Adrenal gland (tissue), 12 donors: ENCODE results near the gene RIPOR2. TPM values are rescaled to one million over a fixed set of nuclear protein-coding genes. Genes with fewer than 3 reads are reported as not detected.

Experiments
- DNase-seq, 7 donors: peaks; one replicate each; pipeline ENCODE4 v3.0.0-alpha.2; 2019 to 2020
- H3K27ac ChIP-seq, 5 donors: fragments of 200-600 bp; sonication (generic) in 4 of 5; 1 replicate in 3 of 5; 2 replicates in 2 of 5; pipeline versions ENCODE4 v1.5.1 to v1.8.0; 2016 to 2020; ENCODE audit warnings: mild to moderate bottlenecking in 1 of 5
- H3K27me3 ChIP-seq: fragments of 200-600 bp; 2 replicates; pipeline ENCODE4 v1.8.0; 2021
- H3K36me3 ChIP-seq, 2 donors: fragments of 200-600 bp; replicated peaks in 1 of 2; 1 replicate in 1 of 2; 2 replicates in 1 of 2; pipeline versions ENCODE4 v1.5.1 to v1.8.0; 2018 to 2022
- H3K4me1 ChIP-seq, 2 donors: fragments of 200-600 bp; replicated peaks in 1 of 2; 1 replicate in 1 of 2; 2 replicates in 1 of 2; pipeline versions ENCODE4 v1.5.1 to v1.8.0; 2018 to 2021
- H3K4me3 ChIP-seq, 4 donors: fragments of 200-600 bp; sonication (generic) in 3 of 4; one replicate each; pipeline ENCODE4 v1.5.1; 2016 to 2018
- H3K9me3 ChIP-seq, 3 donors: fragments of 200-600 bp; sonication (generic) in 1 of 3; replicated peaks in 1 of 3; 1 replicate in 2 of 3; 2 replicates in 1 of 3; pipeline versions ENCODE4 v1.5.1 to v1.8.0; 2016 to 2021
- CTCF ChIP-seq, 6 experiments: fragments of 450-650 bp in 4 of 6; fragments of 200-600 bp in 2 of 6; sonication (generic) in 1 of 6; IDR thresholded peaks; 1 replicate in 5 of 6; 2 replicates in 1 of 6; pipeline versions ENCODE4 v1.5.1 to v1.8.0; 2016 to 2021; ENCODE audit warnings: antibody characterized with exemption in 6 of 6, mild to moderate bottlenecking in 2 of 6, moderate library complexity in 1 of 6
- POLR2A ChIP-seq, 2 donors: fragments of 450-650 bp; IDR thresholded peaks; one replicate each; pipeline ENCODE4 v1.6.1; 2017; ENCODE audit warnings: antibody characterized with exemption in 2 of 2, mild to moderate bottlenecking in 2 of 2, moderate library complexity in 1 of 2
- WGBS, 4 donors: extraction: QIAGEN DNeasy Blood & Tissue Kit in 2 of 4; methylation state at CpG; one replicate each; pipeline versions ENCODE4 v1.1.5 to v1.1.7; 2013 to 2017; 5-methylcytosine and 5-hydroxymethylcytosine counted together
- intact Hi-C, 2 donors: fragments of 100-400 bp; cut with DNase I; formaldehyde crosslinking; loops; one replicate each; pipeline versions ENCODE4 v1.14.1 to v1.15.0; 2022 to 2023
- polyA plus RNA-seq, 3 donors: library from polyadenylated mRNA; stranded (reverse); fragments of 200-250 nt in 2 of 3; fragments of 350-450 nt in 1 of 3; fragmentation: Illumina TruSeq in 1 of 3; extraction: RNeasy Lipid Tissue Mini Kit (QIAGEN cat#74804) in 1 of 3; gene quantifications; one replicate each; pipeline ENCODE4 v1.2.3, GENCODE V29; 2013 to 2014
- total RNA-seq, 9 donors: library from RNA; depleted of rRNA in 4 of 9; stranded (reverse); fragments of >200 nt in 4 of 9; fragments of 120-200 nt in 1 of 9; fragmentation: NEBNext Ultra II Directional in 1 of 9; extraction: Animal tissue kit (Norgen Biotek cat#: 25700) in 1 of 9; gene quantifications; one replicate each; pipeline versions ENCODE4 v1.1.0 to v1.2.4, GENCODE V29; 2013 to 2023
- donor health status: healthy with polysubstance abuse.
- donor health status: Bipolar disorder and iron deficiency.
- donor health status: DM: yes; HTN: yes; CAD: no.
- donor health status: DM: no; HTN: no; CAD: no.
- donor health status: DM: no; HTN: no; CAD: no.
- donor health status: DM: yes; HTN: yes; CAD: no.

The RIPOR2 gene
- total and polyA plus RNA-seq, 12 donors: 1.7 to 16.2 (median 3.9) TPM

- no peak for TF ChIP-seq POLR2A (IDR thresholded peaks at IDR 0.05)
- DNase-seq: no peak
- H3K27me3 ChIP-seq: no peaks in the 10 kb centered on the region
- 61 to 67% (median 66%) methylated on average over 3 of the region's 3 CpGs for WGBS, 4 donors
- no peaks in the 10 kb centered on the region for H3K36me3 ChIP-seq
- H3K4me1 ChIP-seq: no peaks in the 10 kb centered on the region
- no peaks in the 10 kb centered on the region for H3K9me3 ChIP-seq
- intact Hi-C loops: no loop called here
- H3K4me3 ChIP-seq: no peak overlapping the region
- no peak overlapping the region for H3K27ac ChIP-seq
Measured at GRCh38 chr6:24972311-24972958, 36.7 kb upstream of the RIPOR2 start.

- no peaks in the 10 kb centered on the region for H3K36me3 ChIP-seq
- no peak overlapping the region for H3K4me3 ChIP-seq
- no peaks in the 10 kb centered on the region for H3K4me1 ChIP-seq
- H3K27ac ChIP-seq: no peak overlapping the region
- TF ChIP-seq POLR2A (IDR thresholded peaks at IDR 0.05): no peak
- no peak for TF ChIP-seq CTCF (IDR thresholded peaks at IDR 0.05)
- no peak for DNase-seq
- intact Hi-C loops: no loop called here
- H3K27me3 ChIP-seq: no peaks in the 10 kb centered on the region
- 82 to 90% (median 84%) methylated on average over 2 of the region's 2 CpGs for WGBS, 4 donors
- H3K9me3 ChIP-seq: no peaks in the 10 kb centered on the region
Measured at GRCh38 chr6:24971067-24971466, 35.3 kb upstream of the RIPOR2 start.

- H3K36me3 ChIP-seq: no peaks in the 10 kb centered on the region
- intact Hi-C loops: no loop called here
- H3K9me3 ChIP-seq: no peaks in the 10 kb centered on the region
- WGBS, 4 donors: 67 to 76% (median 72%) methylated on average over 2 of the region's 2 CpGs
- TF ChIP-seq CTCF (IDR thresholded peaks at IDR 0.05) (no peak), POLR2A (IDR thresholded peaks at IDR 0.05) (no peak)
- H3K4me3 ChIP-seq: no peak overlapping the region
- no peak overlapping the region for H3K27ac ChIP-seq
- no peaks in the 10 kb centered on the region for H3K27me3 ChIP-seq
- no peak for DNase-seq
- no peaks in the 10 kb centered on the region for H3K4me1 ChIP-seq
Measured at GRCh38 chr6:24969343-24969860, 33.6 kb upstream of the RIPOR2 start.

- WGBS, 4 donors: 79 to 85% (median 82%) methylated on average over 5 of the region's 5 CpGs
- Histone ChIP-seq H3K4me1 (no peaks in the 10 kb centered on the region), H3K27ac (no peak overlapping the region), H3K36me3 (no peaks in the 10 kb centered on the region), H3K27me3 (no peaks in the 10 kb centered on the region), H3K4me3 (no peak overlapping the region), H3K9me3 (no peaks in the 10 kb centered on the region)
- TF ChIP-seq POLR2A (IDR thresholded peaks at IDR 0.05) (no peak), CTCF (IDR thresholded peaks at IDR 0.05) (no peak)
- intact Hi-C loops: no loop called here
- DNase-seq: no peak
Measured at GRCh38 chr6:24968783-24969182, 33.0 kb upstream of the RIPOR2 start.

- no peaks in the 10 kb centered on the region for H3K27me3 ChIP-seq
- no peak overlapping the region for H3K27ac ChIP-seq
- 33 to 64% (median 48%) methylated on average over 1 of the region's 1 CpG for WGBS, 4 donors
- no peaks in the 10 kb centered on the region for H3K36me3 ChIP-seq
- intact Hi-C loops: no loop called here
- DNase-seq: no peak
- no peak overlapping the region for H3K4me3 ChIP-seq
- no peaks in the 10 kb centered on the region for H3K4me1 ChIP-seq
- no peak for TF ChIP-seq POLR2A (IDR thresholded peaks at IDR 0.05)
- TF ChIP-seq CTCF (IDR thresholded peaks at IDR 0.05): no peak
- H3K9me3 ChIP-seq: no peaks in the 10 kb centered on the region
Measured at GRCh38 chr6:24967211-24967610, 31.5 kb upstream of the RIPOR2 start.
